Liver (tissue), 9 donors: ENCODE data around the gene OGN. TPM values are rescaled to one million over a fixed set of nuclear protein-coding genes. Genes with fewer than 3 reads are reported as not detected.

ENCODE experiments used
- DNase-seq: peaks from one replicate; pipeline ENCODE4 v3.0.0-alpha.2; 2017; ENCODE audit warnings: low spot score
- H3K27ac ChIP-seq, 2 donors: one replicate each; pipeline ENCODE4 v1.7.0; 2013; ENCODE audit warnings: inconsistent platforms in 2 of 2, low read length in 2 of 2, control low read depth in 1 of 2, low read depth in 1 of 2, mild to moderate bottlenecking in 1 of 2
- H3K27me3 ChIP-seq, 4 donors: one replicate each; pipeline versions ENCODE4 v1.6.1 to v1.7.0; 2013; ENCODE audit warnings: low read length in 3 of 4, inconsistent platforms in 1 of 4, mild to moderate bottlenecking in 1 of 4, moderate library complexity in 1 of 4; ENCODE audit not compliant: control insufficient read depth in 4 of 4, insufficient read depth in 4 of 4
- H3K36me3 ChIP-seq, 4 donors: one replicate each; pipeline versions ENCODE4 v1.6.1 to v1.7.0; 2013; ENCODE audit warnings: low read length in 3 of 4, mild to moderate bottlenecking in 3 of 4, low read depth in 1 of 4, moderate library complexity in 1 of 4; ENCODE audit not compliant: control insufficient read depth in 4 of 4, insufficient read depth in 3 of 4
- H3K4me1 ChIP-seq, 4 donors: one replicate each; pipeline versions ENCODE4 v1.6.1 to v1.7.0; 2013; ENCODE audit warnings: low read length in 3 of 4, mild to moderate bottlenecking in 3 of 4, moderate library complexity in 1 of 4; ENCODE audit not compliant: control insufficient read depth in 4 of 4, insufficient read depth in 4 of 4
- H3K4me3 ChIP-seq, 3 donors: one replicate each; pipeline versions ENCODE4 v1.6.1 to v1.7.0; 2013; ENCODE audit warnings: low read length in 3 of 3, control low read depth in 1 of 3, low read depth in 1 of 3, mild to moderate bottlenecking in 1 of 3
- H3K9ac ChIP-seq, 2 donors: one replicate each; pipeline ENCODE4 v1.7.0; 2013; ENCODE audit warnings: low read length in 2 of 2, mild to moderate bottlenecking in 2 of 2, moderate library complexity in 2 of 2, control low read depth in 1 of 2, low read depth in 1 of 2
- H3K9me3 ChIP-seq, 4 donors: one replicate each; pipeline versions ENCODE4 v1.6.1 to v1.7.0; 2013; ENCODE audit warnings: low read length in 3 of 4; ENCODE audit not compliant: control insufficient read depth in 4 of 4
- EGR1 ChIP-seq, 2 donors: IDR thresholded peaks; 2 replicates each; pipeline ENCODE4 v1.6.1; 2016 to 2018; ENCODE audit warnings: antibody characterized with exemption in 2 of 2, low read depth in 2 of 2
- FOXA1 ChIP-seq: IDR thresholded peaks from 2 replicates; pipeline ENCODE4 v1.6.1; 2016; ENCODE audit warnings: antibody characterized with exemption
- FOXA2 ChIP-seq: IDR thresholded peaks from 2 replicates; pipeline ENCODE4 v1.6.1; 2016; ENCODE audit warnings: antibody characterized with exemption
- GABPA ChIP-seq, 2 donors: IDR thresholded peaks in 1 of 2; conservative IDR thresholded peaks in 1 of 2; 2 replicates each; pipeline ENCODE4 v1.6.1; 2016; ENCODE audit warnings: antibody characterized with exemption in 2 of 2, mild to moderate bottlenecking in 1 of 2, moderate library complexity in 1 of 2
- HNF4A ChIP-seq, 2 donors: conservative IDR thresholded peaks; 2 replicates each; pipeline ENCODE4 v1.6.1; 2016; ENCODE audit warnings: antibody characterized with exemption in 2 of 2, mild to moderate bottlenecking in 2 of 2
- HNF4G ChIP-seq: IDR thresholded peaks from 2 replicates; pipeline ENCODE4 v1.6.1; 2016; ENCODE audit warnings: antibody characterized with exemption
- JUND ChIP-seq, 2 donors: IDR thresholded peaks; 2 replicates each; pipeline ENCODE4 v1.6.1; 2016; ENCODE audit warnings: antibody characterized with exemption in 2 of 2
- NR2F2 ChIP-seq: IDR thresholded peaks from 2 replicates; pipeline ENCODE4 v1.6.1; 2016; ENCODE audit warnings: antibody characterized with exemption
- RAD21 ChIP-seq, 2 donors: IDR thresholded peaks; 2 replicates each; pipeline ENCODE4 v1.6.1; 2016; ENCODE audit warnings: antibody characterized with exemption in 2 of 2, mild to moderate bottlenecking in 2 of 2
- RXRA ChIP-seq, 2 donors: IDR thresholded peaks; 2 replicates each; pipeline ENCODE4 v1.6.1; 2017 to 2018; ENCODE audit warnings: antibody characterized with exemption in 2 of 2, mild to moderate bottlenecking in 1 of 2
- SP1 ChIP-seq: IDR thresholded peaks from 2 replicates; pipeline ENCODE4 v1.6.1; 2018; ENCODE audit warnings: antibody characterized with exemption, mild to moderate bottlenecking
- TAF1 ChIP-seq: conservative IDR thresholded peaks from 2 replicates; pipeline ENCODE4 v1.6.1; 2016; ENCODE audit warnings: antibody characterized with exemption, mild to moderate bottlenecking
- YY1 ChIP-seq: IDR thresholded peaks from 2 replicates; pipeline ENCODE4 v1.6.1; 2016; ENCODE audit warnings: antibody characterized with exemption, mild to moderate bottlenecking
- WGBS: extraction: QIAGEN DNeasy Blood & Tissue Kit; methylation state at CpG from one replicate; pipeline ENCODE4 v1.1.7; 2013; 5-methylcytosine and 5-hydroxymethylcytosine counted together
- polyA plus RNA-seq, 2 donors: library from polyadenylated mRNA; stranded (reverse) in 1 of 2; unstranded in 1 of 2; fragments of 200-250 nt in 1 of 2; fragments of >200 nt in 1 of 2; fragmentation: Nextera tagmentation in 1 of 2; extraction: Ambion mirVana in 1 of 2; gene quantifications; one replicate each; pipeline versions ENCODE4 v1.2.1 to v1.2.3, GENCODE V29; 2013 to 2015
- total RNA-seq, 2 donors: library from RNA; depleted of rRNA; stranded (reverse); fragments of >200 nt; gene quantifications; one replicate each; pipeline ENCODE4 v1.2.3, GENCODE V29; 2014
- TF ChIP-seq, protein P1 (sequence below): IDR thresholded peaks from 2 replicates; pipeline ENCODE4 v1.6.1; 2016; ENCODE audit warnings: antibody characterized with exemption, mild to moderate bottlenecking
- TF ChIP-seq, protein P2 (sequence below): IDR thresholded peaks from 2 replicates; pipeline ENCODE4 v1.6.1; 2016; ENCODE audit warnings: antibody characterized with exemption
- TF ChIP-seq, protein P3 (sequence below): IDR thresholded peaks from 2 replicates; pipeline ENCODE4 v1.6.1; 2016; ENCODE audit warnings: antibody characterized with exemption
- TF ChIP-seq, protein P4 (sequence below): fragments of 150-350 bp; IDR thresholded peaks from 2 replicates; pipeline ENCODE4 v1.5.1; 2017; ENCODE audit warnings: improper control_type of control experiment, low read depth, low read length; ENCODE audit not compliant: missing input control
- donor health status: healthy.
- donor health status: healthy.
- donor health status: healthy.
- donor health status: healthy.
- donor health status: healthy.

OGN gene
- total and polyA plus RNA-seq, 4 donors: 0.92 to 4.0 (median 1.1) TPM

DNA sequence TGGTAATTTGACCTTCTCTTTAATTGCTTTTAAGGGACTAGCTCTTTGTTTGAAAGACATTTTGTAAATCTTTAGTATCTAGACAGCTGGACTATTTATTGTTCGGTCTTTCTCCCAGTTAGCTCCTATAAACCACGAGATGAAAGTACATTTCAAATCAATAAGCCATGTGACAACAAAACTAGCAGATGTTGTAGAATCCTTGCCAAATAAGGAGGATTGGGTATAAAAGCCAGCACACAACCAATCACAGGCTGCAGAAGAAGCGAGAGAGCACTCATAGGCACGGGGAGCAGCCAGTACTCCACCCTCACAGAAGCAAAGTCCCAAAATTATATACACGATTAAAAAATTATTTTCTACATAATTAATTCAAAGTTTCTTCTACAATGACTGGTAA is 28.0 kb upstream of the OGN start:
- no peak overlapping the region for H3K4me3 ChIP-seq
- no peaks in the 10 kb centered on the region for H3K27me3 ChIP-seq
- H3K27ac ChIP-seq: no peak overlapping the region
- no peak overlapping the region for H3K9ac ChIP-seq
- peaks cover 0 to 3% (median under 1%) of the 10 kb centered on the region in 4 donors for H3K4me1 ChIP-seq
- no peak for DNase-seq
- no peaks in the 10 kb centered on the region for H3K9me3 ChIP-seq
- no peaks in the 10 kb centered on the region for H3K36me3 ChIP-seq
- TF ChIP-seq SP1 (no peak), FOXA2 (no peak), HNF4A (conservative IDR thresholded peaks at IDR 0.05) (no peak), TAF1 (no peak), NR2F2 (no peak), YY1 (no peak), GABPA (IDR thresholded peaks at IDR 0.05 in 1 of 2, conservative IDR thresholded peaks at IDR 0.05 in 1 of 2) (no peak), HNF4G (no peak), EGR1 (IDR thresholded peaks at IDR 0.05; ENCODE audit: low read depth in 2 of 2) (no peak), RXRA (IDR thresholded peaks at IDR 0.05) (no peak), FOXA1 (no peak), JUND (IDR thresholded peaks at IDR 0.05) (no peak), RAD21 (IDR thresholded peaks at IDR 0.05) (no peak)
- TF ChIP-seq, protein P1, sequence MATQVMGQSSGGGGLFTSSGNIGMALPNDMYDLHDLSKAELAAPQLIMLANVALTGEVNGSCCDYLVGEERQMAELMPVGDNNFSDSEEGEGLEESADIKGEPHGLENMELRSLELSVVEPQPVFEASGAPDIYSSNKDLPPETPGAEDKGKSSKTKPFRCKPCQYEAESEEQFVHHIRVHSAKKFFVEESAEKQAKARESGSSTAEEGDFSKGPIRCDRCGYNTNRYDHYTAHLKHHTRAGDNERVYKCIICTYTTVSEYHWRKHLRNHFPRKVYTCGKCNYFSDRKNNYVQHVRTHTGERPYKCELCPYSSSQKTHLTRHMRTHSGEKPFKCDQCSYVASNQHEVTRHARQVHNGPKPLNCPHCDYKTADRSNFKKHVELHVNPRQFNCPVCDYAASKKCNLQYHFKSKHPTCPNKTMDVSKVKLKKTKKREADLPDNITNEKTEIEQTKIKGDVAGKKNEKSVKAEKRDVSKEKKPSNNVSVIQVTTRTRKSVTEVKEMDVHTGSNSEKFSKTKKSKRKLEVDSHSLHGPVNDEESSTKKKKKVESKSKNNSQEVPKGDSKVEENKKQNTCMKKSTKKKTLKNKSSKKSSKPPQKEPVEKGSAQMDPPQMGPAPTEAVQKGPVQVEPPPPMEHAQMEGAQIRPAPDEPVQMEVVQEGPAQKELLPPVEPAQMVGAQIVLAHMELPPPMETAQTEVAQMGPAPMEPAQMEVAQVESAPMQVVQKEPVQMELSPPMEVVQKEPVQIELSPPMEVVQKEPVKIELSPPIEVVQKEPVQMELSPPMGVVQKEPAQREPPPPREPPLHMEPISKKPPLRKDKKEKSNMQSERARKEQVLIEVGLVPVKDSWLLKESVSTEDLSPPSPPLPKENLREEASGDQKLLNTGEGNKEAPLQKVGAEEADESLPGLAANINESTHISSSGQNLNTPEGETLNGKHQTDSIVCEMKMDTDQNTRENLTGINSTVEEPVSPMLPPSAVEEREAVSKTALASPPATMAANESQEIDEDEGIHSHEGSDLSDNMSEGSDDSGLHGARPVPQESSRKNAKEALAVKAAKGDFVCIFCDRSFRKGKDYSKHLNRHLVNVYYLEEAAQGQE: no peak
- TF ChIP-seq, protein P2, sequence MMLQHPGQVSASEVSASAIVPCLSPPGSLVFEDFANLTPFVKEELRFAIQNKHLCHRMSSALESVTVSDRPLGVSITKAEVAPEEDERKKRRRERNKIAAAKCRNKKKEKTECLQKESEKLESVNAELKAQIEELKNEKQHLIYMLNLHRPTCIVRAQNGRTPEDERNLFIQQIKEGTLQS: no peak
- TF ChIP-seq, protein P3, sequence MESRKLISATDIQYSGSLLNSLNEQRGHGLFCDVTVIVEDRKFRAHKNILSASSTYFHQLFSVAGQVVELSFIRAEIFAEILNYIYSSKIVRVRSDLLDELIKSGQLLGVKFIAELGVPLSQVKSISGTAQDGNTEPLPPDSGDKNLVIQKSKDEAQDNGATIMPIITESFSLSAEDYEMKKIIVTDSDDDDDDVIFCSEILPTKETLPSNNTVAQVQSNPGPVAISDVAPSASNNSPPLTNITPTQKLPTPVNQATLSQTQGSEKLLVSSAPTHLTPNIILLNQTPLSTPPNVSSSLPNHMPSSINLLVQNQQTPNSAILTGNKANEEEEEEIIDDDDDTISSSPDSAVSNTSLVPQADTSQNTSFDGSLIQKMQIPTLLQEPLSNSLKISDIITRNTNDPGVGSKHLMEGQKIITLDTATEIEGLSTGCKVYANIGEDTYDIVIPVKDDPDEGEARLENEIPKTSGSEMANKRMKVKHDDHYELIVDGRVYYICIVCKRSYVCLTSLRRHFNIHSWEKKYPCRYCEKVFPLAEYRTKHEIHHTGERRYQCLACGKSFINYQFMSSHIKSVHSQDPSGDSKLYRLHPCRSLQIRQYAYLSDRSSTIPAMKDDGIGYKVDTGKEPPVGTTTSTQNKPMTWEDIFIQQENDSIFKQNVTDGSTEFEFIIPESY: no peak
- TF ChIP-seq, protein P4, sequence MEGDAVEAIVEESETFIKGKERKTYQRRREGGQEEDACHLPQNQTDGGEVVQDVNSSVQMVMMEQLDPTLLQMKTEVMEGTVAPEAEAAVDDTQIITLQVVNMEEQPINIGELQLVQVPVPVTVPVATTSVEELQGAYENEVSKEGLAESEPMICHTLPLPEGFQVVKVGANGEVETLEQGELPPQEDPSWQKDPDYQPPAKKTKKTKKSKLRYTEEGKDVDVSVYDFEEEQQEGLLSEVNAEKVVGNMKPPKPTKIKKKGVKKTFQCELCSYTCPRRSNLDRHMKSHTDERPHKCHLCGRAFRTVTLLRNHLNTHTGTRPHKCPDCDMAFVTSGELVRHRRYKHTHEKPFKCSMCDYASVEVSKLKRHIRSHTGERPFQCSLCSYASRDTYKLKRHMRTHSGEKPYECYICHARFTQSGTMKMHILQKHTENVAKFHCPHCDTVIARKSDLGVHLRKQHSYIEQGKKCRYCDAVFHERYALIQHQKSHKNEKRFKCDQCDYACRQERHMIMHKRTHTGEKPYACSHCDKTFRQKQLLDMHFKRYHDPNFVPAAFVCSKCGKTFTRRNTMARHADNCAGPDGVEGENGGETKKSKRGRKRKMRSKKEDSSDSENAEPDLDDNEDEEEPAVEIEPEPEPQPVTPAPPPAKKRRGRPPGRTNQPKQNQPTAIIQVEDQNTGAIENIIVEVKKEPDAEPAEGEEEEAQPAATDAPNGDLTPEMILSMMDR: no peak
- 72% methylated on average over 5 of the region's 5 CpGs for WGBS

DNA sequence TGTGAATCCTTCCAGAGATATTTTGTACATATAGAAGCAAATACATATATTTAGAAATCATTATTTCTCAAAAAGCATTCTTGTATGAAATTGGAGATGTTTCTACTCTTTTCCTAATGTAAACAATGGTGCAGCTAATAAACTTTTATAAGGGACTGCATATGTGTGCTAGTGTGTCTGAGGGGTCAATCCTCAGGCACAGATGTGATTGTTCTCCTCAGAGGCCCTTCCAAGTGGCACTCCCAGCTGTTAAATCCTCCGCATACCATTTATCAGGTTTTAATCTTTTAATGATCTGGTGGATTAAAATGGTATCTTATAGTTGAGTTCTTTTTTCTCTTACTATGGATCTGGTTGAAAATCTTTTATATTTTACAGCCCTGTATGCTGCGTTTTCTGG is 25.5 kb upstream of the OGN start:
- no peak for TF ChIP-seq RAD21 (IDR thresholded peaks at IDR 0.05)
- TF ChIP-seq, protein P3: no peak
- Histone ChIP-seq H3K9ac (no peak overlapping the region), H3K27me3 (no peaks in the 10 kb centered on the region), H3K27ac (no peak overlapping the region), H3K4me3 (no peak overlapping the region), H3K36me3 (no peaks in the 10 kb centered on the region), H3K4me1 (peaks cover 0 to 3% (median under 1%) of the 10 kb centered on the region in 4 donors), H3K9me3 (no peaks in the 10 kb centered on the region)
- WGBS: 96% methylated on average over 2 of the region's 2 CpGs
- DNase-seq: no peak
